ENCODE results near the gene SH3RF1. TPM values are rescaled to one million over a fixed set of nuclear protein-coding genes. Genes with fewer than 3 reads are reported as not detected.

Gene SH3RF1
- total and polyA plus RNA-seq, 10 of the 15 experiments (the other 5 are each of a cell fraction or from before 2014, with no cell fraction given): 4.5 to 22.5 (median 10.4) TPM

DNA sequence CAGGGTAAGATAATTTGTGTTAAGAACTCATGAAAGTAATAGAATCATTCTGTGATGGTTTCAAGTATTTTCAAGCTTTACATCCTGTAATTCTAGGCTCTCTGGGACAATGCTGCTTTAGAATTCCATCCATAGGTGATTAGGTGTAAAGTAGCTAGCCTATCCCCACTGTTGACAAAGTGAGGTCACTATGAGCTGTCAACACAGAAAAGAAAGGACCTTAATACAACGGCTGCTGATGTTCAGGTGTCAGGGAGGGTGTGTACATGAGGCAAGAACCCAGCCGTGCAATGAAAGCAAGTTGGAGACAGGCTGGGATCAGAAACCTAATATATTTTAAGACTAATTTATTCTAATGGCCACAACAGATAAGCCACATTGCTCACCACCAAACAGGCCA, 36.8 kb upstream of the SH3RF1 start:
- TF ChIP-seq TAF1 (IDR thresholded peaks at IDR 0.05; ENCODE audit: borderline replicate concordance, low read depth, low read length) (no peak), BHLHE40 (IDR thresholded peaks at IDR 0.05; ENCODE audit: borderline replicate concordance in 1 of 2, low read depth in 2 of 2, low read length in 1 of 2) (no peak), FOXM1 (IDR thresholded peaks at IDR 0.05; ENCODE audit: low read depth, low read length) (no peak), SRF (IDR thresholded peaks at IDR 0.05; ENCODE audit: low read depth in 2 of 2, low read length in 2 of 2) (no peak), EED (IDR thresholded peaks at IDR 0.05; ENCODE audit: low read depth) (no peak), CHD4 (IDR thresholded peaks at IDR 0.05) (no peak), CHD1 (IDR thresholded peaks at IDR 0.05; ENCODE audit: low read depth, low read length) (no peak), RBBP5 (conservative IDR thresholded peaks at IDR 0.05) (no peak), ZNF622 (IDR thresholded peaks at IDR 0.05) (no peak), SP1 (IDR thresholded peaks at IDR 0.05; ENCODE audit: low read depth, low read length) (no peak), MTA2 (IDR thresholded peaks at IDR 0.05; ENCODE audit: low read depth) (no peak)
- TF ChIP-seq, protein P1, sequence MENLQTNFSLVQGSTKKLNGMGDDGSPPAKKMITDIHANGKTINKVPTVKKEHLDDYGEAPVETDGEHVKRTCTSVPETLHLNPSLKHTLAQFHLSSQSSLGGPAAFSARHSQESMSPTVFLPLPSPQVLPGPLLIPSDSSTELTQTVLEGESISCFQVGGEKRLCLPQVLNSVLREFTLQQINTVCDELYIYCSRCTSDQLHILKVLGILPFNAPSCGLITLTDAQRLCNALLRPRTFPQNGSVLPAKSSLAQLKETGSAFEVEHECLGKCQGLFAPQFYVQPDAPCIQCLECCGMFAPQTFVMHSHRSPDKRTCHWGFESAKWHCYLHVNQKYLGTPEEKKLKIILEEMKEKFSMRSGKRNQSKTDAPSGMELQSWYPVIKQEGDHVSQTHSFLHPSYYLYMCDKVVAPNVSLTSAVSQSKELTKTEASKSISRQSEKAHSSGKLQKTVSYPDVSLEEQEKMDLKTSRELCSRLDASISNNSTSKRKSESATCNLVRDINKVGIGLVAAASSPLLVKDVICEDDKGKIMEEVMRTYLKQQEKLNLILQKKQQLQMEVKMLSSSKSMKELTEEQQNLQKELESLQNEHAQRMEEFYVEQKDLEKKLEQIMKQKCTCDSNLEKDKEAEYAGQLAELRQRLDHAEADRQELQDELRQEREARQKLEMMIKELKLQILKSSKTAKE (IDR thresholded peaks at IDR 0.05; ENCODE audit: low read depth, poor library complexity, severe bottlenecking): no peak
- no peaks in the 10 kb centered on the region; the same call in 2 of the 3 replicates for H3K9me3 ChIP-seq (replicated peaks; ENCODE audit: control insufficient read depth, insufficient read depth, low read length)
- WGBS (ENCODE audit: insufficient coverage, insufficient replicate concordance, low lambda C conversion rate, missing lambda C conversion rate): 94% methylated on average over 2 of the region's 2 CpGs
- no peaks in the 10 kb centered on the region for H4K20me1 ChIP-seq (ENCODE audit: control insufficient read depth, insufficient read depth)
- H3K36me3 ChIP-seq (ENCODE audit: control insufficient read depth in 2 of 2, insufficient read depth in 2 of 2, low read length in 1 of 2): no peaks in the 10 kb centered on the region
- H3K27me3 ChIP-seq (replicated peaks in 1 of 2; ENCODE audit: control insufficient read depth in 2 of 2, insufficient read depth in 2 of 2, low read length in 1 of 2): no peaks in the 10 kb centered on the region
- ChIA-PET POLR2A (no interaction called here), CTCF (interaction anchor here (0.7 to 1.1 kb wide), 2 partner anchors 11 kb away, joined by 3 read pairs; no protein-coding TSS in a partner anchor), SMC1A (ENCODE audit: uncharacterized antibody, unreplicated experiment) (interaction anchor here (1.0 to 1.7 kb wide), 5 partner anchors 10 to 299 kb away, joined by 3 to 9 read pairs (median 3); no protein-coding TSS in a partner anchor), RAD21 (ENCODE audit: unreplicated experiment) (interaction anchor here (1.2 kb wide), 1 partner anchor 106 kb away, joined by 3 read pairs; no protein-coding TSS in a partner anchor)
- no peak overlapping the region for H3K27ac ChIP-seq (ENCODE audit: control insufficient read depth, insufficient read depth)
- no peak overlapping the region for H3K4me3 ChIP-seq
- H3K9ac ChIP-seq (ENCODE audit: control insufficient read depth, insufficient read depth, low read length): no peak overlapping the region
- H3K4me2 ChIP-seq (ENCODE audit: control insufficient read depth, insufficient read depth): no peak overlapping the region
- in situ Hi-C loops (cut with MboI) (no loop called here), intact Hi-C loops (cut with micrococcal nuclease; ENCODE audit: unreplicated experiment) (no loop called here)
- no peak overlapping the region for H2AFZ ChIP-seq (ENCODE audit: control insufficient read depth, low read depth, low read length)
- DNase-seq (ENCODE audit: low read depth, low spot score) (no peak), FAIRE-seq (no peak), ATAC-seq (no peak)
- H3K79me2 ChIP-seq (ENCODE audit: control insufficient read depth, insufficient read depth, low read length): no peaks in the 10 kb centered on the region
- no TSS peak for BruUV-seq (replicated peaks)
- H3K4me1 ChIP-seq (ENCODE audit: control insufficient read depth, insufficient read depth, low read length): peaks cover 3% of the 10 kb centered on the region; the same call in 1 of the 2 replicates

All from GM12878 (cell line).